HuH-7.5 (cell line): ENCODE results near the gene PEX7.
"Not testable (repeated sequence)": the region's sequence is repeated elsewhere in the genome, so short reads cannot be mapped to it uniquely, and the experiment has no call there.

ENCODE experiments used
- DNase-seq: peaks from one replicate; pipeline ENCODE4 v3.0.0; 2011; ENCODE audit warnings: low spot score

PEX7 gene

GRCh38 chr6:136840276-136841001 lies 18.0 kb downstream of the PEX7 start:
- DNase-seq, result no peak

DNA sequence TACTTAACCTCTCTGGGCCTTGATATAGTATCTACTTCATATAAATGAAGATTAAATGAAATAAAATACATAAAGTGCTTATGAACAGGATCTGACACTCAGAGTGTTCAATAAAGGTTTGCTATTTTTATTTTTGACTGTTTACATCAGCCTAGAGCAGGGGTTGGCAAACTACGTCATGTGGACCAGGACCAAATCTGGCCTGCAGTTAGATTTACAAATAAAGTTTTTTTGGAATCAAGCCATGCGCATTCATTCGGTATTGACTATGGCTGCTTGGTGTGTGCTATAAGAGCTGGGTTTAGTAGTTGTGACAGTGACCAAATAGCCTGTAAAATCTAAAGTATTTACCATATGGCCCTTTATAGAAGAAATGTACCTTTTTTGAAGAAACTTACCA lies 20.8 kb downstream of the PEX7 start:
- DNase-seq, result no peak

DNA sequence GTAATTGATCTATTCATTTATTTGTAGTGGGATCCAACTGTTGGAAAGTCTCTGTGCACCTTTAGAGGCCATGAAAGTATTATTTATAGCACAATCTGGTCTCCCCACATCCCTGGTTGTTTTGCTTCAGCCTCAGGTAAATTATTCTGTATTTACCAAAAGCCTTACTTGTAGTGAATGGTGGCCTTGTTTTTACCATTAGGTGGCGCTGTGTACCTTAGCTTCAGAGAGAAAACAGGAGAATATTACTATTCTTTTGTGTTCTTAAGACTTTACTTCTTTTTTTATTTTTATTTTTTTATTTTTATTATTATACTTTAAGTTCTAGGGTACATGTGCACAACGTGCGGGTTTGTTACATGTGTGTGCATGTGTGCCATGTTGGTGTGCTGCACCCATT lies 23.7 kb downstream of the PEX7 start:
- DNase-seq, result no peak

DNA sequence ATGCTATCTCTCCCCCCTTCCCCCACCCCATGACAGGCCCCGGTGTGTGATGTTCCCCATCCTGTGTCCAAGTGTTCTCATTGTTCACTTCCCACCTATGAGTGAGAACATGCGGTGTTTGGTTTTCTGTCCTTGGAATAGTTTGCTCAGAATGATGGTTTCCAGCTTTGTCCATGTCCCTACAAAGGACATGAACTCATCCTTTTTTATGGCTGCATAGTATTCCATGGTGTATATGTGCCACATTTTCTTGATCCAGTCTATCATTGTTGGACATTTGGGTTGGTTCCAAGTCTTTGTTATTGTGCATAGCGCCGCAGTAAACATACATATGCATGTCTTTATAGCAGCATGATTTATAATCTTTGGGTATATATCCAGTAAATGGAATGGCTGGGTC lies 24.1 kb downstream of the PEX7 start:
- not testable (repeated sequence) for DNase-seq

DNA sequence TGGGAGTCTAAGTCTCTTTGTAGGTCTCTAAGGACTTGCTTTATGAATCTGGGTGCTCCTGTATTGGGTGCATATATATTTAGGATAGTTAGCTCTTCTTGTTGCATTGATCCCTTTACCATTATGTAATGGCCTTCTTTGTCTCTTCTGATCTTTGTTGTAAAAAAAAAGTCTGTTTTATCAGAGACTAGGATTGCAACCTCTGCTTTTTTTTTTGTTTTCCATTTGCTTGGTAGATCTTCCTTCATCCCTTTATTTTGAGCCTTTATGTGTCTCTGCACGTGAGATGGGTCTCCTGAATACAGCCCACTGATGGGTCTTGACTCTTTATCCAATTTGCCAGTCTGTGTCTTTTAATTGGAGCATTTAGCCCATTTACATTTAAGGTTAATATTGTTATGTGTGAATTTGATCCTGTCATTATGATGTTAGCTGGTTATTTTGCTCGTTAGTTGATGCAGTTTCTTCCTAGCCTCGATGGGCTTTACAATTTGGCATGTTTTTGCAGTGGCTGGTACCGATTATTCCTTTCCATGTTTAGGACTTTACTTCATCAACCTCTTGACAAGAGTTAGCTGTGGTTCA lies 27.7 kb downstream of the PEX7 start:
- DNase-seq, result not testable (repeated sequence)

GRCh38 chr6:136859430-136859829 lies 37.0 kb downstream of the PEX7 start:
- DNase-seq, result no peak

- no peak for DNase-seq
Observed at GRCh38 chr6:136860043-136860442, 37.7 kb downstream of the PEX7 start.

DNA sequence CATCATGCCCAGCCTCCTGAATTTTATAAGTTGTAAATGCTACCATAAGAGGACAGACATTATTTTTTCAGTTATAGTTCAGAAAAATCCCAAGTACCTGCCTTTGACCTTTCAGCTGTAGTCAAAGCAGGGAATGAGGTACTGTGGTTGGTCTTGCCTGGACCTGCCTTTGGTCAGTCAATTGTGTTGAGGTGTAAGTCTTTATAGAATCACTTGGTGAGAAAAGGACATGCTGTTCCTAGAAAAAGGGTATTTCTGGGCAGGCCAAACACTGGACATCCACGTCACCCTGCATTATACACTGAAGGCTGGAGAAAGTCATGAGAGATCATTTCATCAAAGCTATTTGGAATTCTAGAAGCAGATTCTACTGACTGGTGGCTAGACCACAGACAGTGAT lies 40.3 kb downstream of the PEX7 start:
- DNase-seq, result no peak

GRCh38 chr6:136863752-136864151 lies 41.4 kb downstream of the PEX7 start:
- no peak for DNase-seq

DNA sequence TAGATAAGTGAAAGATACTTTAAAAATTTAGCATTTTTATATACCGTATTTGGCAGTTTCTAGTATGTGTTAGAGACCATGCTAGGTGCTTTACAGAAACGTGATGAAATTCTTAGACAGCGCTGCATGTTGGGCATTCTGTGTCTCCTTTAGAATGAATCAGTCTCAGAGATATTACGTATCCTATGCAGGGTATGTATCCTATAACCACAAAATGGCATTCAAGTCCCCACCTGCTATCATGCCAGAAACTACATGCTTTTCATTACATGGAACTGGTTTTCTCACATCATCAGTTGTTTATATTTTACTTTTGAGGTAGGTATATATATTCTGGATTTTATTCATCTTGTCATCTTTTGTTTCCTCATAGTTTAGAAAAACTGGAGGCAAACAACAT lies 42.3 kb downstream of the PEX7 start:
- DNase-seq, result no peak

DNA sequence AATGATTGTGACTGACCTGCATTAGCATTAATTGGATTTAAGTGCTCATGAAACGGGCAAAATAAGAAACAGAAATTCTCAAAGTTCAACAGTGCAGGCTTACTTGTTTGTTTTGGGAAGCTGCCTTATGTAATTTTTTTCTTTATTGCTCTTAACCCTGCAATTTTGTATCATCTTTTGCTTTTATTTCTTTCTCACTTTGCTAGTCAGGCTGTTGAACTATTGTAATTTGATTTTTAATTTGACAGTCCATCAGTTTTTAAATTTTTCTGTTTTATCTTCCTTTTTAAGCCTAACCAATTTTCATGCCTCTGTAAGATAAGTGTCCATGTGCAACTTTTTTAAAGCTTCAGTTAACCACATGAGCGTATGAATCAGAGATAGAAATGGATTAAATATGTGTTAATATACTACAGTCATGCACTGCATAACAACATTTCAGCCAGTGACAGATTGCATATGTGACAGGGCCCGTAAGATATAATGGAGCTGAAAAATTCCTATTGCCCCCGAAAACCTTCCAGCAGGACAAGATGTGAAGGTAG lies 44.6 kb downstream of the PEX7 start:
- no peak for DNase-seq

DNA sequence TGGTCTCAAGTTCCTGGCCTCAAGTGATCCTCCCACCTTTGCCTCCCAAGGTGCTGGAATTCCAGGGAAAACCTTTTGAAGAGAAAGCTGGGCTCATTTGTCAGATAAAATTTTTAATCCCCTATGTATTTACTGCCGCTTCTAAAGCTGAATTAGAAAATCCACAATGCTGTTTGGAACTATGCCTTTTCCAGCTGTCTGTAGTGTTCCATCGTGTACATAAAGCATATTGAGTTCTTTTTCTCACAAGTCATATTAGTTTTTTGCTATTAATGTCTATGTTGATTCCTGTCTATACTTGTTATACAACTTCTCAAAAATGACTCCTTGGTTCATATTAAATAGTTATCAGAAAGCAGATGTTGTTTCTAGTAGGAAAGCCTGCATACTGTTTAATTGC lies 47.1 kb downstream of the PEX7 start:
- DNase-seq, result no peak

DNA sequence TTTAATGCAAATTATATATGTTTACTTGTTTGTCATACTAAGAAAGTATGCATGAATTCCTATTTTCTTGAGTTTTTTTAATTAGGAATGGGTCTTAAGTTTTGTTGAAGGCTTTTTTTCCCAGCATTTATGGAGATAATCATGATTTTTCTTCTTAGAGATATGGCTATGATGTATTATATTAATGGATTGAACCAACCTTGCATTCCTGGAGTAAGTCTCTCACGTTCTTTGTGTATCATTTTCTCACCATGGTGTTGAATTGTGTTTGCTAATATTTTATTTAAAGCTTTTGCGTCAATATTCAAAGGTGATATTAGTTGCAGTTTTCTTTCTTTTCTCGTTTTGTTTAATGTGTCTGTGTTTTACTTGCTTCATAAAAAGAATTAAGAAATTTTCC lies 51.4 kb downstream of the PEX7 start:
- no peak for DNase-seq

- DNase-seq, result not testable (repeated sequence)
Observed at GRCh38 chr6:136876469-136876868, 54.1 kb downstream of the PEX7 start.

- no peak for DNase-seq
Observed at GRCh38 chr6:136880748-136881460, 58.5 kb downstream of the PEX7 start.

DNA sequence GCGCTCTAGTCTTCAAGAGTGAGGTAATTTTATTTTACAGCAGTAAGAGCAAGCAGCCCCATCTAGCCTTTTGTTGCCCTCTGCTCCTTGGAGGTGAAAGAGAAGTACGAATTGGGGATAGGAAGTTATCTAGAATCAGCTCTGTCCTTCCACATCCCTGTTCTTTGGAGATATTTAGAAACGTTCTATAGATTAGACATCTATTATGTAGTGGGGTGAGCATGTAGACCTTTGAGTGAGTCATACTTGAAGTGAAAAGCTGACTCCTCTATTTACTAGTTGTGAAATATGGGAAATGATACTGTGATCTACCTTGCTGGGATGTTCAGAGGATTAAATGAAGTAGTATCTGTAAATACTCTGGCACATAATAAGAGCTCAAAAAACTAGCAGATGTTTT lies 63.7 kb downstream of the PEX7 start:
- DNase-seq, result no peak

- DNase-seq, result no peak
Observed at GRCh38 chr6:136887953-136888352, 65.6 kb downstream of the PEX7 start.

DNA sequence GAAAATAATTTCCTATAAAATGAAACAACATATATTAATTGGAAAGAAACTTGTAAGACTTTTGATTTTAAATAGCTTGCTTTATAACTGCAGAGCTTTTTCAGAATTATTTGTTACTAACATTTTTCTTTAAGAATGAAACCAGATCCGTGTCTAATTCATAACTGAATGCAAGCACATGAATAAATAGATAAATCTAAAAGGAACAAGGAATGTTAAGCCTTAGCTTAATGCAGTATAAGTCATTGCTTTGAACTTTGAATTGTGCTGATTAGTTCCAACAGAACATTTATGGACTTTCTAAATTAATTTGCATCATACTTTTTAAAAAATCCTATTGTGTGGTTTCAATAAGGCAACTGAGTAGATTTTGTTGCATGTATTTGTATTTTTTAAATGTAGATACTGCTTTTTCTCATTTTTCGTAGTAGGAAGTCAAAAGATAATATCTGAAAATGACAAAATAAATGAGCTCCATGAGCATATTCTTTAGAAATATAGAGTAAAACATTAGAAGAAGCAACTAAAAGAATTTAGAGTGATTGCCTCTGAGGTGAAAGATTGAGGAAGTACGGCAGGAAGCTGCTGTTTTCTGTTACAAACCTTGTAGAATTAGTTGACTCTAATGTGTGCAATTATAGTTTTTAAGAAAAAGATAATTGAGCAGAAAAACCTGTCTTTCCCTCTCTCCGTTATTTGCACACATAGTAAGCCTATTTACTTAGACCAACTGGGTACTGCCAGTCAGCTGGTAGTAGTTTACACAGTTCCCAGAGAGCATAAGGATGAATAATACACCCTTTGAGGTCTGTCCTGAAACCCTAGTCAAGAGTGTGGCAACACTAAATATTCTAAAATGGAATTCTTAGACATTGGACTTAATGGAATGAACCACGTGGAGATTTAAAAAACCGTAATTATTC lies 67.1 kb downstream of the PEX7 start:
- no peak for DNase-seq

- no peak for DNase-seq
Observed at GRCh38 chr6:136890194-136890839, 67.9 kb downstream of the PEX7 start.

GRCh38 chr6:136890986-136891385 lies 68.6 kb downstream of the PEX7 start:
- no peak for DNase-seq

DNA sequence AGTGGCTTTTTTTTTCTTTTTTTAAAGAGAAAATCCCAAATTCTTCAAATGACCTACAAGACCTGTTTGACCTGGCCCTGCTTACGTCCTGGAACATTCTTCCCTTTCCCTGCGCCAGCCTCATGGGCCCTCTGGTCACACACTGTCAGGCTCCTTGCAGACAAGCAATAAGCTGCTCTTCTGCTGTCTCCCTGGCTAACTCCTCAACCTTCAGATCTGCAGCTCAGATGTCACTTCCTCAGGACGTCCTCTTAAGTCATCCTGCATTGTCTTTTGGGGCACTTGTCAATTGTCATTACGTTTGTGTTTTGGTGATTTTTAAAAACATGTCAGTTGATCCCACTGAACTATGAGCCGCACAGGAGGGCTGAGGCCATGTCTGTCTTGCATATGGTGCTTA lies 70.8 kb downstream of the PEX7 start:
- no peak for DNase-seq

DNA sequence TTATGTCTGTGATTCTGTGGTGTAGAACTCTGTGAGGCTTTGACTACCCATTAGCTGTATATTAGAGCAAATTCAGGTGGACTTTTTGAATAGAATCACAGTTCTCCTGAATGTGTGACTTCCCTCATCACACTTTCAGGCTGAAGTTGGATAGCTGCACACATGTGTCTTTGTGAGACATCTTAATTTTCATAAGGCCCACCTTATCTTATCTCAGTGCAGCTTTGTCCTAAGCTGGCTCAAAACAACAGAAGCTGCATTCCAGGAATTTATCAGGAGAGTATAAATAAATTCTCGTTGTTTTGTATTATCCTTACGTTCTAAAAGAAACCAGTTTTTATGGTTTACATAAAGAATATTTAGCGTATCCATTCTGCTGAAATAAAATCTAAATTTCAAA lies 73.5 kb downstream of the PEX7 start:
- DNase-seq, result no peak
